ENCODE data around the gene CDC37L1. TPM values are rescaled to one million over a fixed set of nuclear protein-coding genes. Genes with fewer than 3 reads are reported as not detected.
A peak's percentile ranks its signal among the peaks of the same experiment; 100 is the strongest.

CDC37L1 gene
- total and polyA plus RNA-seq, 9 of the 15 experiments (the other 6 are each of a cell fraction or from before 2014, with no cell fraction given), result 1.5 to 7.9 (median 6.0) TPM

DNA sequence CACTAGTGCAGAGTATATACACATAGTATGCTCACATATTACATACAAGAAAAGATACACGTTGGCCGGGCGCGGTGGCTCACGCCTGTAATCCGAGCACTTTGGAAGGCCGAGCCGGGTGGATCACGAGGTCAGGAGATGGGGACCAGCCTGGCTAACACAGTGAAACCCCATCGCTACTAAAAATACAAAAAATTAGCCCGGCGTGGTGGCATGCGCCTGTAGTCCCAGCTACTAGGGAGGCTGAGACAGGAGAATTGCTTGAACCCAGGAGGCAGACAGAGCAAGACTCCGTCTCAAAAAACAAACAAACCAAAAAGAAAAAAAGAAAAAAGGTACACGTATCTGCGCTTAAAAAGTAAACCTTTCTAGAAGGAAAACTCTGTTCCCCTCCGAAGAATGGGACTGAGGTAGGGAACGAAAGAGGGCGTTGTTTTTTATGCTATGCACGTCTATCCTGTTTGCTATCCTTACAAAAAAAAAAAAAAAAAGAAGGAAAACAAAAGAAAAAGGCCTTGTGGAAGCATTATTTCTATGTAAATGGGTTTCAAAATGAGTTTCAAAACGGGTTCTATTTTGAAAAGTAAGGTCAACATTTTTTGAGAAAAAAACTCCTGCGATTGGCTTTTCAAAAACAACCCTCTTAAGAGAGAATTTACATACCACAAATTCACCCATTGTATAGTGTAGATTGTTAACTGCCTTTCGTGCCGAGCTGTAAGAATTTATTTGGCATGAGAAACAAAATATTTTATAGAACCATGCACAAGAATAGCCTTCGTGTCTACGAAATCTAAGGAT is 60.4 kb downstream of the CDC37L1 start (continued):
- TF ChIP-seq, protein P1, sequence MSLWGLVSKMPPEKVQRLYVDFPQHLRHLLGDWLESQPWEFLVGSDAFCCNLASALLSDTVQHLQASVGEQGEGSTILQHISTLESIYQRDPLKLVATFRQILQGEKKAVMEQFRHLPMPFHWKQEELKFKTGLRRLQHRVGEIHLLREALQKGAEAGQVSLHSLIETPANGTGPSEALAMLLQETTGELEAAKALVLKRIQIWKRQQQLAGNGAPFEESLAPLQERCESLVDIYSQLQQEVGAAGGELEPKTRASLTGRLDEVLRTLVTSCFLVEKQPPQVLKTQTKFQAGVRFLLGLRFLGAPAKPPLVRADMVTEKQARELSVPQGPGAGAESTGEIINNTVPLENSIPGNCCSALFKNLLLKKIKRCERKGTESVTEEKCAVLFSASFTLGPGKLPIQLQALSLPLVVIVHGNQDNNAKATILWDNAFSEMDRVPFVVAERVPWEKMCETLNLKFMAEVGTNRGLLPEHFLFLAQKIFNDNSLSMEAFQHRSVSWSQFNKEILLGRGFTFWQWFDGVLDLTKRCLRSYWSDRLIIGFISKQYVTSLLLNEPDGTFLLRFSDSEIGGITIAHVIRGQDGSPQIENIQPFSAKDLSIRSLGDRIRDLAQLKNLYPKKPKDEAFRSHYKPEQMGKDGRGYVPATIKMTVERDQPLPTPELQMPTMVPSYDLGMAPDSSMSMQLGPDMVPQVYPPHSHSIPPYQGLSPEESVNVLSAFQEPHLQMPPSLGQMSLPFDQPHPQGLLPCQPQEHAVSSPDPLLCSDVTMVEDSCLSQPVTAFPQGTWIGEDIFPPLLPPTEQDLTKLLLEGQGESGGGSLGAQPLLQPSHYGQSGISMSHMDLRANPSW (CRISPR knock-in tag; IDR thresholded peaks at IDR 0.05), result no peak
- 0 out of 2 replicates have a peak, but pooled peaks have one; percentile 50 for TF ChIP-seq ADNP (tag; IDR thresholded peaks at IDR 0.05)
- TF ChIP-seq, protein P2, sequence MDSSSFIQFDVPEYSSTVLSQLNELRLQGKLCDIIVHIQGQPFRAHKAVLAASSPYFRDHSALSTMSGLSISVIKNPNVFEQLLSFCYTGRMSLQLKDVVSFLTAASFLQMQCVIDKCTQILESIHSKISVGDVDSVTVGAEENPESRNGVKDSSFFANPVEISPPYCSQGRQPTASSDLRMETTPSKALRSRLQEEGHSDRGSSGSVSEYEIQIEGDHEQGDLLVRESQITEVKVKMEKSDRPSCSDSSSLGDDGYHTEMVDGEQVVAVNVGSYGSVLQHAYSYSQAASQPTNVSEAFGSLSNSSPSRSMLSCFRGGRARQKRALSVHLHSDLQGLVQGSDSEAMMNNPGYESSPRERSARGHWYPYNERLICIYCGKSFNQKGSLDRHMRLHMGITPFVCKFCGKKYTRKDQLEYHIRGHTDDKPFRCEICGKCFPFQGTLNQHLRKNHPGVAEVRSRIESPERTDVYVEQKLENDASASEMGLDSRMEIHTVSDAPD (CRISPR knock-in tag; IDR thresholded peaks at IDR 0.05), result no peak
- TF ChIP-seq EP400 (IDR thresholded peaks at IDR 0.05), result peak; percentile 33; the same call in 1 of the 2 replicates
- peak; percentile 67 for TF ChIP-seq SMARCA4 (IDR thresholded peaks at IDR 0.05)
- TF ChIP-seq KDM2B (CRISPR knock-in tag; IDR thresholded peaks at IDR 0.05), result no peak
- no peak for TF ChIP-seq PTTG1 (tag; IDR thresholded peaks at IDR 0.05; ENCODE audit: low read depth)
- no peak for TF ChIP-seq OTX1 (CRISPR knock-in tag; IDR thresholded peaks at IDR 0.05)
- TF ChIP-seq MECOM (CRISPR knock-in tag; IDR thresholded peaks at IDR 0.05), result no peak
- TF ChIP-seq TAF15 (IDR thresholded peaks at IDR 0.05; ENCODE audit: low read depth, low read length), result no peak
- TF ChIP-seq SP2 (IDR thresholded peaks at IDR 0.05; ENCODE audit: extremely low read depth, low read depth, low read length, poor library complexity, severe bottlenecking), result no peak
- no peak for TF ChIP-seq IFI16 (CRISPR knock-in tag; IDR thresholded peaks at IDR 0.05)
